Cardiac septum (tissue), 1 donor: ENCODE measurements around the gene RPH3AL. TPM values are rescaled to one million over a fixed set of nuclear protein-coding genes. Genes with fewer than 3 reads are reported as not detected.

Experiments used
- DNase-seq: peaks from one replicate; pipeline ENCODE4 v3.0.0-alpha.2; 2020; ENCODE audit warnings: low spot score
- intact Hi-C: fragments of 100-400 bp; cut with DNase I; formaldehyde crosslinking; loops from one replicate; pipeline ENCODE4 v1.14.0; 2022
- long read RNA-seq: library from polyadenylated mRNA; unstranded; transcript quantifications from one replicate; pipeline ENCODE4 v2.0.0, GENCODE V29; 2021
- total RNA-seq: library from RNA; stranded (reverse); fragmentation: NEBNext Ultra II Directional; extraction: Animal tissue kit (Norgen Biotek cat#: 25700); gene quantifications from one replicate; pipeline ENCODE4 v1.2.1, GENCODE V29; 2021
- donor health status: DM: no; HTN: no; CAD: no.

Gene RPH3AL
- 5.5 TPM for total RNA-seq
- long read RNA-seq, partial matches to known transcripts, result 0 of 15 reads
- long read RNA-seq, other reads (novel, unspliced or antisense), result 11 of 15 reads

- no peak for DNase-seq
- intact Hi-C loops, result loop anchor here (5.0 kb wide), 1 partner anchor 35 kb away; no protein-coding TSS in a partner anchor
Observed at GRCh38 chr17:352421-353212, at the start of gene RPH3AL. RPH3AL (minus strand) TSS chr17:352807; CDS start chr17:327543, 25,264 bp downstream.

- intact Hi-C loops, result no loop called here
- no peak for DNase-seq
Observed at GRCh38 chr17:400257-400656, 47.6 kb upstream of the RPH3AL start.

GRCh38 chr17:396788-397187 lies 44.2 kb upstream of the RPH3AL start:
- no peak for DNase-seq
- intact Hi-C loops, result no loop called here

GRCh38 chr17:395974-396373 lies 43.4 kb upstream of the RPH3AL start:
- DNase-seq, result no peak
- intact Hi-C loops, result no loop called here

- no peak for DNase-seq
- intact Hi-C loops, result no loop called here
Observed at GRCh38 chr17:395179-395578, 42.6 kb upstream of the RPH3AL start.

- intact Hi-C loops, result no loop called here
- no peak for DNase-seq
Observed at GRCh38 chr17:394718-395095, 42.1 kb upstream of the RPH3AL start.

GRCh38 chr17:393806-394717 lies 41.5 kb upstream of the RPH3AL start:
- no peak for DNase-seq
- intact Hi-C loops, result no loop called here

- intact Hi-C loops, result no loop called here
- no peak for DNase-seq
Observed at GRCh38 chr17:391850-392249, 39.2 kb upstream of the RPH3AL start.

GRCh38 chr17:390025-390424 lies 37.4 kb upstream of the RPH3AL start:
- no peak for DNase-seq
- intact Hi-C loops, result no loop called here

- DNase-seq, result no peak
- intact Hi-C loops, result loop anchor here (5.0 kb wide), 2 partner anchors 36 to 121 kb away; partner anchors contain the start of gene RPH3AL
Observed at GRCh38 chr17:388087-388486, 35.5 kb upstream of the RPH3AL start.

GRCh38 chr17:386141-386876 lies 33.7 kb upstream of the RPH3AL start:
- peak; percentile 94 for DNase-seq
- intact Hi-C loops, result loop anchor here (2.0 to 5.0 kb wide), 3 partner anchors 34 to 244 kb away; partner anchors contain the start of gene RPH3AL

GRCh38 chr17:385836-386140 lies 33.2 kb upstream of the RPH3AL start:
- intact Hi-C loops, result loop anchor here (2.0 to 5.0 kb wide), 4 partner anchors 33 to 243 kb away; partner anchors contain the start of gene RPH3AL
- no peak for DNase-seq

GRCh38 chr17:385178-385835 lies 32.7 kb upstream of the RPH3AL start:
- DNase-seq, result peak; percentile 89
- intact Hi-C loops, result loop anchor here (2.0 to 5.0 kb wide), 3 partner anchors 33 to 118 kb away; partner anchors contain the start of gene RPH3AL

GRCh38 chr17:384622-385177 lies 32.1 kb upstream of the RPH3AL start:
- no peak for DNase-seq
- intact Hi-C loops, result loop anchor here (2.0 to 5.0 kb wide), 4 partner anchors 32 to 202 kb away; partner anchors contain the start of genes DOC2B and RPH3AL

- intact Hi-C loops, result loop anchor here (2.0 to 5.0 kb wide), 2 partner anchors 53 to 202 kb away; partner anchors contain the start of gene DOC2B
- DNase-seq, result no peak
Observed at GRCh38 chr17:383771-384621, 31.4 kb upstream of the RPH3AL start.

GRCh38 chr17:382644-383533 lies 30.3 kb upstream of the RPH3AL start:
- intact Hi-C loops, result loop anchor here (5.0 kb wide), 1 partner anchor 201 kb away; the partner anchor contains the start of gene DOC2B
- no peak for DNase-seq
